ENCODE results near the gene RAB31.

Gene RAB31

GRCh38 chr18:9694174-9694573 is 13.9 kb upstream of the RAB31 start:
- no peak overlapping the region for H3K9ac ChIP-seq (ENCODE audit: low read length in 2 of 2)
- no peaks in the 10 kb centered on the region for H3K9me3 ChIP-seq (ENCODE audit: control insufficient read depth in 2 of 2, low read length in 2 of 2)
- no peak overlapping the region for H3K27ac ChIP-seq (ENCODE audit: low read length)
- H3K36me3 ChIP-seq (ENCODE audit: control insufficient read depth in 2 of 2, insufficient read depth in 2 of 2, low read length in 2 of 2): no peaks in the 10 kb centered on the region
- no peaks in the 10 kb centered on the region for H3K27me3 ChIP-seq (ENCODE audit: control insufficient read depth in 1 of 2, insufficient read depth in 2 of 2, low read length in 2 of 2)
- H3K4me3 ChIP-seq (ENCODE audit: low read length in 2 of 2): no peak overlapping the region
- H3K4me1 ChIP-seq (ENCODE audit: control insufficient read depth, insufficient read depth, low read length): no peaks in the 10 kb centered on the region

DNA sequence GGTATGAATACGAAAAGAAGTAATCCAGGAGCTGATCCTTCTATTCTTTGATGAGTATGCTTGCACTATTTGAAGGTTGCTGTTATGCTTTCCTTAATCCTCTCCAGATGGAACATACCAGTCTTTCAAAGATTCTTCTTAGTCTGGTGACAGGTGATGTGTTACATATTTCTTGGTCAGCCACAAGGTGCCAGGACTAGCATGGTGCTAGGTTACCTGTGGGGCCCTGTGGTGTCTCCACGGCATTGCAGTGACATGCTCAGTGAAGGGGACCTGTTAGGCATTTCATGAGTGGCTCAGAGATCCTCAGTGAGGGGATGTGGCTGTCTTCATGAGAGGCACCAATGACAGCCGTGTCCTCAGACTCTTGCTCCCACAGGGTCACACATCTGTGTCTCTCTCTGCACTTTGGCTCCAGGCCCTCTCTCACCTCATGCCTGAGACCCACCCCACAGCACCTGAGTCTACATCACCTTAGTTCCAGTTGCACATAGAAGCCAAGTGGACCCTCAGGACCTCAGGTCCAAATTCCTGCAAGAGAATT is 13.1 kb upstream of the RAB31 start:
- Histone ChIP-seq H3K4me3 (ENCODE audit: low read length in 2 of 2) (no peak overlapping the region), H3K36me3 (ENCODE audit: control insufficient read depth in 2 of 2, insufficient read depth in 2 of 2, low read length in 2 of 2) (no peaks in the 10 kb centered on the region), H3K9me3 (ENCODE audit: control insufficient read depth in 2 of 2, low read length in 2 of 2) (no peaks in the 10 kb centered on the region), H3K27me3 (ENCODE audit: control insufficient read depth in 1 of 2, insufficient read depth in 2 of 2, low read length in 2 of 2) (no peaks in the 10 kb centered on the region), H3K9ac (ENCODE audit: low read length in 2 of 2) (no peak overlapping the region), H3K27ac (ENCODE audit: low read length) (no peak overlapping the region), H3K4me1 (ENCODE audit: control insufficient read depth, insufficient read depth, low read length) (no peaks in the 10 kb centered on the region)

DNA sequence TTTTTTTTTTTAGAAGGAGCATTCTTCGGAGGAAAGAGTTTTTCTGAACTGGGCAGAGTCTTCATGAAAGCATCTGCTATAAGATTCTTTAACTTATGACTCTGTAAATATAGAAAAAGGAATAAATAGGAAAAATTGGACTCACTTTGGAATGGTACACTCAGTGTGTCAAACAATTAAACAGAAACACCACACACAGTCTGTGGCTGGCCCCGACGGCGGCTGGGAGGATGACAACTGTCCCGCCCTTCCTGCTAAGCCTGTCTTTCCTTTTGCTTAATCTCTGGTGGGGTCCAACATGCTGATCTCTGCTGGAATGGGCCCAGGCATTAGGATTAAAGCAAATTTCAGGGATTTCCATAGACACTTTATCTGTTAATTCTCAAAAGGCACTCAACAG is 12.5 kb upstream of the RAB31 start:
- Histone ChIP-seq H3K9ac (ENCODE audit: low read length in 2 of 2) (no peak overlapping the region), H3K9me3 (ENCODE audit: control insufficient read depth in 2 of 2, low read length in 2 of 2) (no peaks in the 10 kb centered on the region), H3K36me3 (ENCODE audit: control insufficient read depth in 2 of 2, insufficient read depth in 2 of 2, low read length in 2 of 2) (no peaks in the 10 kb centered on the region), H3K27ac (ENCODE audit: low read length) (no peak overlapping the region), H3K4me1 (ENCODE audit: control insufficient read depth, insufficient read depth, low read length) (no peaks in the 10 kb centered on the region), H3K27me3 (ENCODE audit: control insufficient read depth in 1 of 2, insufficient read depth in 2 of 2, low read length in 2 of 2) (no peaks in the 10 kb centered on the region), H3K4me3 (ENCODE audit: low read length in 2 of 2) (no peak overlapping the region)

GRCh38 chr18:9696112-9696511 is 12.0 kb upstream of the RAB31 start:
- Histone ChIP-seq H3K27ac (ENCODE audit: low read length) (no peak overlapping the region), H3K27me3 (ENCODE audit: control insufficient read depth in 1 of 2, insufficient read depth in 2 of 2, low read length in 2 of 2) (no peaks in the 10 kb centered on the region), H3K9me3 (ENCODE audit: control insufficient read depth in 2 of 2, low read length in 2 of 2) (no peaks in the 10 kb centered on the region), H3K9ac (ENCODE audit: low read length in 2 of 2) (no peak overlapping the region), H3K36me3 (ENCODE audit: control insufficient read depth in 2 of 2, insufficient read depth in 2 of 2, low read length in 2 of 2) (no peaks in the 10 kb centered on the region), H3K4me3 (ENCODE audit: low read length in 2 of 2) (no peak overlapping the region), H3K4me1 (ENCODE audit: control insufficient read depth, insufficient read depth, low read length) (no peaks in the 10 kb centered on the region)

GRCh38 chr18:9696701-9697100 is 11.4 kb upstream of the RAB31 start:
- Histone ChIP-seq H3K27me3 (ENCODE audit: control insufficient read depth in 1 of 2, insufficient read depth in 2 of 2, low read length in 2 of 2) (no peaks in the 10 kb centered on the region), H3K27ac (ENCODE audit: low read length) (no peak overlapping the region), H3K4me3 (ENCODE audit: low read length in 2 of 2) (no peak overlapping the region), H3K9ac (ENCODE audit: low read length in 2 of 2) (no peak overlapping the region), H3K4me1 (ENCODE audit: control insufficient read depth, insufficient read depth, low read length) (no peaks in the 10 kb centered on the region), H3K36me3 (ENCODE audit: control insufficient read depth in 2 of 2, insufficient read depth in 2 of 2, low read length in 2 of 2) (no peaks in the 10 kb centered on the region), H3K9me3 (ENCODE audit: control insufficient read depth in 2 of 2, low read length in 2 of 2) (no peaks in the 10 kb centered on the region)

DNA sequence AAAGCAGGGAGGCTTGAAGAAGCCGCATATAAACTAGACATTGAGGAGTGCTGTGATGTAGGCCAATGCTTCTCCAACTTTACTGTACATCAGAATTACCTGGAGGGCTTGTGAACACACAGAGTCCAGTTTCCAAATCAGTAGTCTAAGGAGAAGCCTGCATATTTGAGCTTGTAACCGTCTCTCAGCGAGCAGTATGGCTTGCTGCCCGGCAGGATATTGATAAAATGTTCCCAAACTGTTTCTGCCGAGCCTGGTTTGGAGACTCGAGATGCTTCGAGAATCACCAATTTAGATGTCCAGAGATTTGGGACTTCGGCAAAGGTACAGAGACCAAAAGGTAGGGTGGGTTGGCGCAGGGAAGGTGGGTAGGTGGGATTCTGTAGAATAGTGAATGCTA is 11.0 kb upstream of the RAB31 start:
- no peaks in the 10 kb centered on the region for H3K4me1 ChIP-seq (ENCODE audit: control insufficient read depth, insufficient read depth, low read length)
- H3K9ac ChIP-seq (ENCODE audit: low read length in 2 of 2): no peak overlapping the region
- no peak overlapping the region for H3K27ac ChIP-seq (ENCODE audit: low read length)
- H3K27me3 ChIP-seq (ENCODE audit: control insufficient read depth in 1 of 2, insufficient read depth in 2 of 2, low read length in 2 of 2): no peaks in the 10 kb centered on the region
- H3K4me3 ChIP-seq (ENCODE audit: low read length in 2 of 2): no peak overlapping the region
- H3K36me3 ChIP-seq (ENCODE audit: control insufficient read depth in 2 of 2, insufficient read depth in 2 of 2, low read length in 2 of 2): no peaks in the 10 kb centered on the region
- H3K9me3 ChIP-seq (ENCODE audit: control insufficient read depth in 2 of 2, low read length in 2 of 2): no peaks in the 10 kb centered on the region

GRCh38 chr18:9698497-9698896 is 9.6 kb upstream of the RAB31 start:
- Histone ChIP-seq H3K36me3 (ENCODE audit: control insufficient read depth in 2 of 2, insufficient read depth in 2 of 2, low read length in 2 of 2) (no peaks in the 10 kb centered on the region), H3K9me3 (ENCODE audit: control insufficient read depth in 2 of 2, low read length in 2 of 2) (no peaks in the 10 kb centered on the region), H3K27me3 (ENCODE audit: control insufficient read depth in 1 of 2, insufficient read depth in 2 of 2, low read length in 2 of 2) (no peaks in the 10 kb centered on the region), H3K4me1 (ENCODE audit: control insufficient read depth, insufficient read depth, low read length) (no peaks in the 10 kb centered on the region), H3K4me3 (ENCODE audit: low read length in 2 of 2) (no peak overlapping the region), H3K27ac (ENCODE audit: low read length) (no peak overlapping the region), H3K9ac (ENCODE audit: low read length in 2 of 2) (no peak overlapping the region)

DNA sequence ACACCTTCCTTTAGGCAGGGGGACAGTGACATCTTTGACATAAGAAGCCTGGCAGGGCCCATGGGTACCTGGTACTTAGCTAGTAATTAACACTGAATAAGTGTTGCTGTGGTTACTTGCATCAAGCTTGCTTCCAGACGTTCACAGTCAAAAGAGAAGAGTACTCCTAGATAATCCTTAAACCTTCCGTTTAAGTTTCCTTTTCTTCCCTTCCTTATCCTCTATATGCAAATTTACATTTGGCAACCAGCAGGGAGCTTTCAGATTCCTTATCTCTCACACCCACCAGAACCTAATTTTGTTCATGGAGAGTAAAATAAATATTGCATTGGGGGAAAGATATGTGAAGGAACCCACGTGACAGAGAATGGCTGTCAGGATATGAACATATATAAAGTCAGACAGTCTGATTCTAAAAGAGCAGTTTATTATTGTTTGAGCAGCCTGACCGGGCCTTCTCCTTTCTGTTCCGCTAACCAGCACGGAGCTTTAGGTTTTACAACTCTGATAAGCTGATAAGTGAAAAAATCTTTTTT is 7.8 kb upstream of the RAB31 start:
- H3K4me1 ChIP-seq (ENCODE audit: control insufficient read depth, insufficient read depth, low read length): no peaks in the 10 kb centered on the region
- H3K27me3 ChIP-seq (ENCODE audit: control insufficient read depth in 1 of 2, insufficient read depth in 2 of 2, low read length in 2 of 2): no peaks in the 10 kb centered on the region
- H3K27ac ChIP-seq (ENCODE audit: low read length): no peak overlapping the region
- H3K36me3 ChIP-seq (ENCODE audit: control insufficient read depth in 2 of 2, insufficient read depth in 2 of 2, low read length in 2 of 2): no peaks in the 10 kb centered on the region
- H3K9me3 ChIP-seq (ENCODE audit: control insufficient read depth in 2 of 2, low read length in 2 of 2): no peaks in the 10 kb centered on the region
- no peak overlapping the region for H3K4me3 ChIP-seq (ENCODE audit: low read length in 2 of 2)
- H3K9ac ChIP-seq (ENCODE audit: low read length in 2 of 2): no peak overlapping the region

GRCh38 chr18:9701609-9702349 is 6.3 kb upstream of the RAB31 start:
- Histone ChIP-seq H3K4me1 (ENCODE audit: control insufficient read depth, insufficient read depth, low read length) (peaks cover 4% of the 10 kb centered on the region), H3K9me3 (ENCODE audit: control insufficient read depth in 2 of 2, low read length in 2 of 2) (no peaks in the 10 kb centered on the region), H3K27ac (ENCODE audit: low read length) (no peak overlapping the region), H3K4me3 (ENCODE audit: low read length in 2 of 2) (no peak overlapping the region), H3K27me3 (ENCODE audit: control insufficient read depth in 1 of 2, insufficient read depth in 2 of 2, low read length in 2 of 2) (no peaks in the 10 kb centered on the region), H3K9ac (ENCODE audit: low read length in 2 of 2) (no peak overlapping the region), H3K36me3 (ENCODE audit: control insufficient read depth in 2 of 2, insufficient read depth in 2 of 2, low read length in 2 of 2) (no peaks in the 10 kb centered on the region)

DNA sequence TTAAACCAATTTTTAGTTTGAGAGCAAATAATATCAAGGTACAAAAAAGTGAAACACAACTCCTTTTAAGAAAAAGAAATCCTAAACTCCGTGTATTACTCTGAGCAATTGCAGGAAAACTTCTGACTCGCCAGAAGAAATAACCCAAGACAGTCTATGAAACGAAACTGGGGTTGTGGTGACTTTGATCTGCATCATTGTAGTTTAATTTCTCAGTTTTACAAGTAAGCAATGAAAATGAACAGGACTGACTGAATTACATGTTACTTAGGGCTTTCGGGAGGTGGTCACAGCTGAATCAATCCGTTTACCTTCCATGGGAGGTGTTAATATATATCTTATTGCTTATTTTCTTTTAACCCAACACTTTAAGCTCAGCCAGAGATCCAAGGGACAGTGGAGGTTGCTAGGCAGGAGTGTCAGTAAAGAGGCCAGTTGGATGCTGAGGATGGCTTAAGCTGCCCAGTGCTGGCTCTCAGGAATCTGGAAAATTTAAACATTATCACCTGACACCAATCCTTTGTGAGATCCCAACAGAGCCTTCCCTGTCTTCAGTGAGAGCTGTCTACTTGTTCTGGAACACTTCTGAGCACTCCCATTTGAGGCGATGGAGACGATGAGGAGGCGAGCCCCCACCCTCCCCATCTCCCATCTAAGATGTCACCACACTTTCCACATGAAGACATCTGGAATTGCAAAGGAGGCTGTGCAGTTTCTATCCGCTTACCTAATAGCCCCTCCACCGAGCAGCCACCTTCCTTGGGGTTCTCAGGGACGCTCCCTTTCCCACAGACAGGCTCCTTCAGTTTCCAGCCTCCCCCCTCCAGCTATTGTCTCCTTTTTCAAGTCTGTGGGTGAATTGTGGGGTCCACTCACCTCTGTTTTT is 3.6 kb upstream of the RAB31 start:
- Histone ChIP-seq H3K27me3 (ENCODE audit: control insufficient read depth in 1 of 2, insufficient read depth in 2 of 2, low read length in 2 of 2) (no peaks in the 10 kb centered on the region), H3K27ac (ENCODE audit: low read length) (no peak overlapping the region), H3K9ac (ENCODE audit: low read length in 2 of 2) (no peak overlapping the region), H3K9me3 (ENCODE audit: control insufficient read depth in 2 of 2, low read length in 2 of 2) (no peaks in the 10 kb centered on the region), H3K4me3 (ENCODE audit: low read length in 2 of 2) (no peak overlapping the region), H3K36me3 (ENCODE audit: control insufficient read depth in 2 of 2, insufficient read depth in 2 of 2, low read length in 2 of 2) (no peaks in the 10 kb centered on the region), H3K4me1 (ENCODE audit: control insufficient read depth, insufficient read depth, low read length) (peaks cover 13% of the 10 kb centered on the region)
